OCI-LY3 (cell line): Measurements from ENCODE around the gene TTC13.

Source experiments
- H2AFZ ChIP-seq: fragments of 200-600, 300-600 bp; shearing (Covaris generic); 2 replicates; pipeline ENCODE4 v1.6.0; 2014; ENCODE audit warnings: antibody characterized with exemption, low read depth, low read length
- H3K27ac ChIP-seq: fragments of 200-600, 300-600 bp; sonication (generic); 2 replicates; pipeline ENCODE4 v1.5.1; 2014; ENCODE audit warnings: mild to moderate bottlenecking, low read length, moderate library complexity, mixed read lengths
- H3K27me3 ChIP-seq: fragments of 200-600, 300-600 bp; sonication (generic); 2 replicates; pipeline ENCODE4 v1.6.1; 2014; ENCODE audit warnings: low read depth, low read length, mixed read lengths
- H3K36me3 ChIP-seq: fragments of 200-600, 300-600 bp; sonication (generic); replicated peaks from 2 replicates; pipeline ENCODE3; 2014; ENCODE audit warnings: low read depth, low read length, mixed read lengths
- H3K4me1 ChIP-seq: fragments of 300-600, 200-600 bp; sonication (generic); 2 replicates; pipeline ENCODE4 v1.6.1; 2014; ENCODE audit warnings: low read length, mixed read lengths
- H3K4me2 ChIP-seq: fragments of 200-600, 300-600 bp; sonication (generic); 2 replicates; pipeline ENCODE4 v1.6.1; 2014; ENCODE audit warnings: low read length, mixed read lengths
- H3K4me3 ChIP-seq: fragments of 300-600, 200-600 bp; sonication (generic); 2 replicates; pipeline ENCODE4 v1.5.1; 2014; ENCODE audit warnings: antibody characterized with exemption, mild to moderate bottlenecking, low read length, moderate library complexity
- H3K79me2 ChIP-seq: fragments of 300-600, 200-600 bp; shearing (Covaris generic); 2 replicates; pipeline ENCODE4 v1.6.1; 2014; ENCODE audit warnings: mild to moderate bottlenecking, low read length, mixed read lengths
- H3K9ac ChIP-seq: fragments of 300-600, 200-600 bp; shearing (Covaris generic); 2 replicates; pipeline ENCODE4 v1.6.0; 2014; ENCODE audit warnings: mild to moderate bottlenecking, low read length, moderate library complexity
- H3K9me3 ChIP-seq: fragments of 200-600, 300-600 bp; shearing (Covaris generic); 2 replicates; pipeline ENCODE4 v1.6.1; 2014; ENCODE audit warnings: low read length, mixed read lengths; ENCODE audit not compliant: insufficient read depth
- H4K20me1 ChIP-seq: fragments of 200-600, 300-600 bp; sonication (generic); 2 replicates; pipeline ENCODE4 v1.6.1; 2016; ENCODE audit warnings: low read length, mixed read lengths; ENCODE audit not compliant: insufficient read depth
- EZH2phosphoT487 ChIP-seq: fragments of 200-600 bp; shearing (Covaris generic); IDR thresholded peaks from 2 replicates; pipeline ENCODE4 v1.6.1; 2018; ENCODE audit warnings: antibody characterized with exemption, mixed run types, low read depth
- TF ChIP-seq, protein P1 (sequence below): fragments of 200-600, 300-600 bp; sonication (generic); IDR thresholded peaks from 2 replicates; pipeline ENCODE4 v1.5.1; 2014; ENCODE audit warnings: antibody characterized with exemption, low read length, low read depth

TTC13 gene

DNA sequence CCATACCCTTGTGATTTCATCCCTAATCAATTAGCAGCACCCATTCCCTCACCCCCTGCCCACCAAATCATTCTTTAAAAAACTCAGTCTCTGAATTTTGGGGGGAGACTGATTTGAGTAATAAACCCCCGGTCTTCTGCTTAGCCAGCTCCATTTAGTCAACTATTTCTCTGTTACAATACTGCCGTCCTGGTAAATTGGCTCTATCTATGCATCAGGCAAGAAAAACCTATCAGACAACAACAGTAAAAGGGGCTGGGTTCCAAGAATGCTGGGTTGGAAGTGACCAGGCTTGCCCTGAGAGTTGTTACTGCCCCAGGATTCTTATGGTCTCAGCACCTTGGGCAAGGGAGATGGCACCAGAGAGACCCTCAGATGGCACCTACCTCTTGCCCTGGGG, 94.0 kb downstream of the TTC13 start:
- Histone ChIP-seq H3K4me2 (no peak overlapping the region), H4K20me1 (no peaks in the 10 kb centered on the region), H3K9ac (no peak overlapping the region), H3K4me3 (no peak overlapping the region), H3K79me2 (no peaks in the 10 kb centered on the region), H3K27ac (no peak overlapping the region), H3K9me3 (peaks cover 6% of the 10 kb centered on the region), H3K4me1 (no peaks in the 10 kb centered on the region), H2AFZ (no peak overlapping the region), H3K36me3 (peaks cover 4% of the 10 kb centered on the region), H3K27me3 (peaks cover 17% of the 10 kb centered on the region)
- TF ChIP-seq, protein P1, sequence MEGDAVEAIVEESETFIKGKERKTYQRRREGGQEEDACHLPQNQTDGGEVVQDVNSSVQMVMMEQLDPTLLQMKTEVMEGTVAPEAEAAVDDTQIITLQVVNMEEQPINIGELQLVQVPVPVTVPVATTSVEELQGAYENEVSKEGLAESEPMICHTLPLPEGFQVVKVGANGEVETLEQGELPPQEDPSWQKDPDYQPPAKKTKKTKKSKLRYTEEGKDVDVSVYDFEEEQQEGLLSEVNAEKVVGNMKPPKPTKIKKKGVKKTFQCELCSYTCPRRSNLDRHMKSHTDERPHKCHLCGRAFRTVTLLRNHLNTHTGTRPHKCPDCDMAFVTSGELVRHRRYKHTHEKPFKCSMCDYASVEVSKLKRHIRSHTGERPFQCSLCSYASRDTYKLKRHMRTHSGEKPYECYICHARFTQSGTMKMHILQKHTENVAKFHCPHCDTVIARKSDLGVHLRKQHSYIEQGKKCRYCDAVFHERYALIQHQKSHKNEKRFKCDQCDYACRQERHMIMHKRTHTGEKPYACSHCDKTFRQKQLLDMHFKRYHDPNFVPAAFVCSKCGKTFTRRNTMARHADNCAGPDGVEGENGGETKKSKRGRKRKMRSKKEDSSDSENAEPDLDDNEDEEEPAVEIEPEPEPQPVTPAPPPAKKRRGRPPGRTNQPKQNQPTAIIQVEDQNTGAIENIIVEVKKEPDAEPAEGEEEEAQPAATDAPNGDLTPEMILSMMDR = no peak
- TF ChIP-seq EZH2phosphoT487 = no peak

DNA sequence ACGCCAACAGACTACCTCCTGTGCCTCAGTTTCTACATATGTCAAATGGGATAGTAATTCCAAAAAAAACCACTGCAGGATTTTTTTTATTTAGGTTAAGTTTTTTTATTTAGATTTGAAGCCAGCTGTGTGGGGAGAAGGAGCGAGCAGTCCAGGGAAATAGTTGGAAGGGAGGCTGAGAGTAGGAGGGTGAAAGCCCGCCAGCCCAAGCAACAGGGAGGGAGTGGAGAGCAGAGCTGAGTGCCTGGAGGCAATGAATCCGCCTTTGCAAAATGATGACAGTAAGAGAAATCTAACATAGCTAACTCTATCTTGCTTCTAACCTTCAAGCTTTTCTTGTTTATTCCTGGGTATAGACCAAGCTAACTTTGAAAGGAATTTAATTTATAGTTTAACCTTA, 94.7 kb downstream of the TTC13 start:
- Histone ChIP-seq H3K36me3 (peaks cover 4% of the 10 kb centered on the region), H3K4me2 (no peak overlapping the region), H3K9me3 (peaks cover 6% of the 10 kb centered on the region), H2AFZ (no peak overlapping the region), H3K4me1 (no peaks in the 10 kb centered on the region), H3K27ac (no peak overlapping the region), H3K9ac (no peak overlapping the region), H4K20me1 (no peaks in the 10 kb centered on the region), H3K79me2 (no peaks in the 10 kb centered on the region), H3K4me3 (no peak overlapping the region), H3K27me3 (peaks cover 21% of the 10 kb centered on the region)
- TF ChIP-seq, protein P1 = no peak
- no peak for TF ChIP-seq EZH2phosphoT487

DNA sequence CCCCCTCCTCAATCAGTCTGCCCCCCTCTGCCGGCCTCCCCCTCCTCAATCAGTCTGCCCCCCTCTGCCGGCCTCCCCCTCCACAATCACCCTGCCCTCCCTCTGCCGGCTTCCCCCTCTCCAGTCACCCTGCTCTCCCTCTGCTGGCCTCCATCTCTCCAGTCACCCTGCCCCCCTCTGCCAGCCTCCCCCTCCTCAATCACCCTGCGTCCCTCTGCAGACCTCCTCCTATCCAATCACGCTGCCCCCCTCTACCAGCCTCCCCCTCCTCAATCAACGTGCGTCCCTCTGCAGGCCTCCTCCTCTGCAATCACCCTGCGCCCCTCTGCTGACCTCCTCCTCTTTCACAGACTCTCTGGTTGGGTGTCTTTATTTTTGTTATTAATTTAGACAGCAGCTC, 98.9 kb downstream of the TTC13 start:
- TF ChIP-seq, protein P1 = no peak
- TF ChIP-seq EZH2phosphoT487 = no peak
- Histone ChIP-seq H3K9me3 (peaks cover 2% of the 10 kb centered on the region), H3K27ac (no peak overlapping the region), H3K79me2 (no peaks in the 10 kb centered on the region), H4K20me1 (no peaks in the 10 kb centered on the region), H3K4me1 (no peaks in the 10 kb centered on the region), H2AFZ (no peak overlapping the region), H3K4me2 (no peak overlapping the region), H3K27me3 (peaks cover 39% of the 10 kb centered on the region), H3K9ac (no peak overlapping the region), H3K36me3 (peaks cover under 1% of the 10 kb centered on the region), H3K4me3 (no peak overlapping the region)

DNA sequence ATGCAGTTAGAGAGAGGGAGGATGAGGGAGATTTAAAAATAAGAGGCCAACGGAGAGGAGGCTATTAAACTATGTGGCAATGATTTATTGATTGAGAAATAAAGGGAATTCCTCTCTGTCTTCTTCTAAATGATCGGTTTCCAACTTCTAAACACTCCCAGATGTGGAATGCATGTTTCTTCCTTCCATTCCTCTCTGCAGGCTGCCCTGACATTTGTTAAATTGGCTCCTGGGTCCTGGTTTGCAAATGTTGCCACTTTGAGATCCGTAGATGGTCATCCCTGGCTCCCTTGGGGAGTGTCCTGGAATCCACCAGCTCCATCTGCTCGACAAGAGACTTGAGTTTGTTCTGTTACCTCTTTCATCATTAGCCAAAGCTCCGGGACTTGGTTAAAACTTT, 100.1 kb downstream of the TTC13 start:
- Histone ChIP-seq H3K79me2 (no peaks in the 10 kb centered on the region), H3K4me3 (no peak overlapping the region), H3K9ac (no peak overlapping the region), H3K4me1 (no peaks in the 10 kb centered on the region), H2AFZ (no peak overlapping the region), H3K9me3 (no peaks in the 10 kb centered on the region), H3K27me3 (peaks cover 39% of the 10 kb centered on the region), H3K27ac (no peak overlapping the region), H3K4me2 (no peak overlapping the region), H4K20me1 (no peaks in the 10 kb centered on the region), H3K36me3 (no peaks in the 10 kb centered on the region)
- no peak for TF ChIP-seq EZH2phosphoT487
- TF ChIP-seq, protein P1 = no peak
